ENCODE measurements around the gene BCLAF1.

DNA sequence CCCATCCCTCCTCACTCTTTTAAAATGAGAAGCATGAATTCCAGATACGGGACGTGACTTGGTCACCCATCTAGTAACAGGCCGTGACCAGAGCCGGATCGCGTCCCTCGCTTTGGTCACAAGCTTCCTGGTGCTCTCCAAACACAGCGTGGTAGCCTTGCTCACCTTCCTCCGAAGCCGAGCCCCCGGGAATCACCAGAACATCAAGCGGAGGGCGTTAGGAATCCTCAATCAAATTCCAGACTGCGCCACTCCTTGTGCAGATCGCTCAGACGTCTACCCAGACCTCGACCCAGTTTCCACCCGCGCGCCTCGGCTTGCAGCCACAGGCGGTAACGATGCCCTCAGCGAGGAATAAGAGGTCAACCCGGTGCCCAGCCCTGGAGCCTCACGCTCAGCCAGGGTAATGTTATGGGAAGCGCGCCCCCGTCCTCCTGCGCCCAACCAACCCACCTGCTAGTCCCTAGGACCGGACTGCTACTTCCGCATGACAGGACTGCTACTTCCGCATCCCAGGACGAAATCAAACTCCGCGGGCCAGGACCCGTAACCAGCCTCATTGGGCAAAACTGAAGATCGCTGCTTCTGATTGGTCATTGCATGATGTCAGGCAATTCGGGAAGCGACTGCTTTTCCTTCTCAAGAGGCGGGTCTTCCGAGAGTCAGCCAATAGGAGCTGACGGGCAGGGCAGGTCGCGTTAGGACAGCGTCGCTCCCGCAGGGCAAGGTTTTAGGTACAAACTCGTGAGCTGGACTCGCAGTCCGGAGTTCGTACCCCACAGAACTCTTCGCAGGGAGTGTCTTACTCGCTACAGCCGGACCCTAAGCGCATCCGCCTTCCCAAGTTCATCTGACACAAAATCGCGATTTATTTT is 39.6 kb downstream of the BCLAF1 start, which contains the start of gene MTFR2:
- no peak for TF ChIP-seq FOXP2 (optimal IDR thresholded peaks at IDR 0.05; ENCODE audit: control extremely low read depth, extremely low read length, insufficient read depth)
- peak; percentile 80 for TF ChIP-seq POLR2AphosphoS5 (IDR thresholded peaks at IDR 0.05; ENCODE audit: borderline replicate concordance, low read depth, low read length)
- TF ChIP-seq EZH2 (IDR thresholded peaks at IDR 0.05), result no peak
